SW 1271 (cell line): ENCODE measurements around the gene CRIP2.
A peak's percentile ranks its signal among the peaks of the same experiment; 100 is the strongest.

Experiments used
- DNase-seq, 2 experiments: peaks; one replicate each; lab custom pipeline; 2025; lab: John Stamatoyannopoulos, UW

The CRIP2 gene

DNA sequence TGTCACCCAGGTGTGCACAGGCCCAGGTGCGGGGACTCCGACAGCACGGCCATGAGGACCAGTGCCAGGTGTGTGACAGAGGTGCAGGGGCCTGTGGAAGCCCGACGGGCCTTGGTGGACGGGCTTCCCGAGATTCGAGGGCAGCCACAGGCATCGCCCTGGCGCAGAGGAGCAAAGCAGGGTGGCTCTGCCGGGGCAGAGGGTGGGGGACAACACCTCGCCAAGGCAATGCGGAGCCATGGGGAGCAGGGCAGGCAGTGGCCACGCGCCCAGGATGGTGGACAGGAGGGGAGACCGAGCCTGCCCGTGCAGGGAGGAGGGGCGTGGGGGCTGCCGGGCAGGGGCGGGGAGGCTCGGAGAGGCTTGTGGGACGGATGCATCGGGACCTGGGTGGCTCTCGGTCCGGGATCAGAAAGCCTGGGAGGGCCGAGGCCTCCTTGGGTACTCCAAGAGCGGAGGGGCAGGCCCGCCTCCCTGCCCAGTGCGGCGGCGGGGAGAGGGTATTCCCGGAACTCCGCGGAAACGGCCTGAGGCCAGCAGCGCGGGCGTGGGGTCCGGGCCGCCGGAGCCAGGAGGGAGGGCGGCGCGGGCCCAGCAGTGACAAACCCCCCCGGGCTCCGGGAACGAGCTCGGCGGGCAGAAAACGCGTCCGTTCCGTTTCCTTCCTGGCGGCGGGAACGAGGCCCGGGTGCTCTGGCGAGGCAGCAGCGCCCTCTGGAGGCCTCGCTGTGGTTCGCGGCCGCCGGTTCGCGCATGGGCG, 53.4 kb downstream of the CRIP2 start:
- DNase-seq = peak in 1 of 2 experiments; percentile 48

DNA sequence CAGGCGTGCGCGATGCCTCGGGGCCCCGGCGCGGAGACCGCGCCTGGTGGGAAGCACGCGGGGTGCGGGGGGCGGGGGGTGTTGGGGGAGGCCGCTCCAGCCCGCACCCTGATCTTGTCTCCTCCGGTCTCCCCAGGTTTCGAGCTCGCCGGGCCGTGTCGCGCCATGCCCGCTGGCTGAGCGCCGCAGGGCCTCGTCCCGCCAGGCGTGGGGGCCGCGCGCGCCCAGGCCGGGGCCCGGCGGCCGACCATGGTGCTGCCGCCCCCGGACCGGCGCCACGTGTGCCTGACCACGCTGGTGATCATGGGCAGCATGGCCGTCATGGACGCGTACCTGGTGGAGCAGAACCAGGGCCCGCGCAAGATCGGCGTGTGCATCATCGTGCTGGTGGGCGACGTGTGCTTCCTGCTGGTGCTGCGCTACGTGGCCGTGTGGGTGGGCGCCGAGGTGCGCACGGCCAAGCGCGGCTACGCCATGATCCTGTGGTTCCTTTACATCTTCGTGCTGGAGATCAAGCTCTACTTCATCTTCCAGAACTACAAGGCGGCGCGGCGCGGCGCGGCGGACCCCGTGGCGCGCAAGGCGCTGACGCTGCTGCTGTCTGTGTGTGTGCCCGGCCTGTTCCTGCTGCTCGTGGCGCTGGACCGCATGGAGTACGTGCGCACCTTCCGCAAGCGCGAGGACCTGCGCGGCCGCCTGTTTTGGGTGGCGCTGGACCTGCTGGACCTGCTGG, 54.1 kb downstream of the CRIP2 start:
- no peak for DNase-seq

DNA sequence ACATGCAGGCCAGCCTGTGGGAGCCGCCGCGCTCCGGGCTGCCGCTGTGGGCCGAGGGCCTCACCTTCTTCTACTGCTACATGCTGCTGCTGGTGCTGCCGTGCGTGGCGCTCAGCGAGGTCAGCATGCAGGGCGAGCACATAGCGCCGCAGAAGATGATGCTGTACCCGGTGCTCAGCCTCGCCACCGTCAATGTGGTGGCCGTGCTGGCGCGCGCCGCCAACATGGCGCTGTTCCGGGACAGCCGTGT, 54.6 kb downstream of the CRIP2 start:
- no peak for DNase-seq
